ENCODE results near the gene FASN. TPM values are rescaled to one million over a fixed set of nuclear protein-coding genes. Genes with fewer than 3 reads are reported as not detected.

The FASN gene
- total RNA-seq, 4 donors from 2014 or later, result 141 to 424 (median 233) TPM

DNA sequence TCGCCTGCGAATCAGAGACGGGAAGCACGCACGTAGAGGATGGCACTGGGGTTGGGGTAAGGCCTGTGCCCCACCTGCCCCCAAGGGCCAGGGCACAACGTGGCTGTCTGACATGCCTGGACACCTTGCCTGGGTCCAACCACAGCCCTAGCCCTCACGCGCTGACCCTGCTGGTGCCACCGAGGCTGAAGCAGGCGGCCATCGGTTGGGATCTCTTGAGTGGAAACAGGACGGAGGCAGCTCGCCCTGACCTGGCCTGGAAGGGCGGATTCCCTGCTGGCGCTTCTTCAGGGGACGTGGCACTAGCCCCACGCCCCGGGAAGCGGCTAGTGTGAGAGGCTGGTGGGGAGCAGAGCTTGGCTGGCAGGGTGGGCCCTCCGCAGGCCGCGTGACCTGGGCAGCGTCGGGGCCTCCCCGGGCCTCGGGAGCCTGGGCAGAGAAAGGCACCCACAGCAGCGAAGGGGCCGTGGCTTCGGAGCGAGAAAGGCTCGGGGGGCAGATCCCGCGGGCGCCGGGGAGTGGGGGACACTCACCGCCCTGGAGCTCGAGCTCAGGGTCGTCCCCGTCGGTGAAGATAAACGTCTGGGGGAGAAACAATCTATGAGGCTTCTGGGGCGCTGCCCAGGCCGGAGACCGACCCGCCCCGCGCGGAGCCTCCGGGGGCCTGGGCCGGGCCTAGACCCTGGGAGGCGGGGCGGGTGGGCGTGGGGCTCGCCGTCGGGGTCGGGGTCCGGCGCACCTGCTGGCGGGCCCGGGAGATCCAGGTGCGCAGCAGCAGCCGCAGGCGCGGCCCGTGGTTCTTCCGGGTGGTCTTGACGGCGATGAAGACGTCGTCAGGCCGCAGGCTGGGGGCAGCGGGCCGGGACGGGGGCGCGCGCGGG, 47.0 kb downstream of the FASN start:
- peak overlapping the region; percentile 64 for H3K4me3 ChIP-seq (ENCODE audit: low read depth, poor library complexity, severe bottlenecking)
- no peak for TF ChIP-seq POLR2A (IDR thresholded peaks at IDR 0.05)
- TF ChIP-seq, protein P1, sequence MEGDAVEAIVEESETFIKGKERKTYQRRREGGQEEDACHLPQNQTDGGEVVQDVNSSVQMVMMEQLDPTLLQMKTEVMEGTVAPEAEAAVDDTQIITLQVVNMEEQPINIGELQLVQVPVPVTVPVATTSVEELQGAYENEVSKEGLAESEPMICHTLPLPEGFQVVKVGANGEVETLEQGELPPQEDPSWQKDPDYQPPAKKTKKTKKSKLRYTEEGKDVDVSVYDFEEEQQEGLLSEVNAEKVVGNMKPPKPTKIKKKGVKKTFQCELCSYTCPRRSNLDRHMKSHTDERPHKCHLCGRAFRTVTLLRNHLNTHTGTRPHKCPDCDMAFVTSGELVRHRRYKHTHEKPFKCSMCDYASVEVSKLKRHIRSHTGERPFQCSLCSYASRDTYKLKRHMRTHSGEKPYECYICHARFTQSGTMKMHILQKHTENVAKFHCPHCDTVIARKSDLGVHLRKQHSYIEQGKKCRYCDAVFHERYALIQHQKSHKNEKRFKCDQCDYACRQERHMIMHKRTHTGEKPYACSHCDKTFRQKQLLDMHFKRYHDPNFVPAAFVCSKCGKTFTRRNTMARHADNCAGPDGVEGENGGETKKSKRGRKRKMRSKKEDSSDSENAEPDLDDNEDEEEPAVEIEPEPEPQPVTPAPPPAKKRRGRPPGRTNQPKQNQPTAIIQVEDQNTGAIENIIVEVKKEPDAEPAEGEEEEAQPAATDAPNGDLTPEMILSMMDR (IDR thresholded peaks at IDR 0.05), result no peak
- 15 to 33% methylated on average over 9 to 52 of the region's 79 CpGs for WGBS, 2 donors
- intact Hi-C loops (cut with DNase I; ENCODE audit: low total_unique reads), result no loop called here
- no peak for DNase-seq (ENCODE audit: low spot score in 2 of 2)

GRCh38 chr17:82050152-82050760, 47.8 kb downstream of the FASN start:
- intact Hi-C loops (cut with DNase I; ENCODE audit: low total_unique reads), result no loop called here
- DNase-seq (ENCODE audit: low spot score in 2 of 2), result no peak
- TF ChIP-seq POLR2A (IDR thresholded peaks at IDR 0.05), result no peak
- TF ChIP-seq, protein P1 (IDR thresholded peaks at IDR 0.05), result no peak
- 78 to 81% methylated on average over 28 of the region's 28 CpGs for WGBS, 2 donors
- H3K4me3 ChIP-seq (ENCODE audit: low read depth, poor library complexity, severe bottlenecking), result no peak overlapping the region

- H3K4me3 ChIP-seq (ENCODE audit: low read depth, poor library complexity, severe bottlenecking), result no peak overlapping the region
- WGBS, 2 donors, result 90 to 91% methylated on average over 15 to 16 of the region's 16 CpGs
- no peak for DNase-seq (ENCODE audit: low spot score in 2 of 2)
- intact Hi-C loops (cut with DNase I; ENCODE audit: low total_unique reads), result no loop called here
- TF ChIP-seq, protein P1 (IDR thresholded peaks at IDR 0.05), result no peak
- TF ChIP-seq POLR2A (IDR thresholded peaks at IDR 0.05), result no peak
Observed at GRCh38 chr17:82049521-82049971, 48.5 kb downstream of the FASN start.

- intact Hi-C loops (cut with DNase I; ENCODE audit: low total_unique reads), result no loop called here
- 83 to 84% methylated on average over 8 of the region's 8 CpGs for WGBS, 2 donors
- no peak for DNase-seq (ENCODE audit: low spot score in 2 of 2)
- no peak overlapping the region for H3K4me3 ChIP-seq (ENCODE audit: low read depth, poor library complexity, severe bottlenecking)
- TF ChIP-seq, protein P1 (IDR thresholded peaks at IDR 0.05), result no peak
- no peak for TF ChIP-seq POLR2A (IDR thresholded peaks at IDR 0.05)
Observed at GRCh38 chr17:82049106-82049505, 48.9 kb downstream of the FASN start.

GRCh38 chr17:82048571-82048971, 49.5 kb downstream of the FASN start:
- no peak for DNase-seq (ENCODE audit: low spot score in 2 of 2)
- TF ChIP-seq POLR2A (IDR thresholded peaks at IDR 0.05), result no peak
- TF ChIP-seq, protein P1 (IDR thresholded peaks at IDR 0.05), result no peak
- WGBS, 2 donors, result 91 to 92% methylated on average over 20 of the region's 20 CpGs
- intact Hi-C loops (cut with DNase I; ENCODE audit: low total_unique reads), result no loop called here
- no peak overlapping the region for H3K4me3 ChIP-seq (ENCODE audit: low read depth, poor library complexity, severe bottlenecking)
